ENCODE measurements around the gene CARD10.
"Not testable (repeated sequence)": the region's sequence is repeated elsewhere in the genome, so short reads cannot be mapped to it uniquely, and the experiment has no call there.

CARD10 gene

DNA sequence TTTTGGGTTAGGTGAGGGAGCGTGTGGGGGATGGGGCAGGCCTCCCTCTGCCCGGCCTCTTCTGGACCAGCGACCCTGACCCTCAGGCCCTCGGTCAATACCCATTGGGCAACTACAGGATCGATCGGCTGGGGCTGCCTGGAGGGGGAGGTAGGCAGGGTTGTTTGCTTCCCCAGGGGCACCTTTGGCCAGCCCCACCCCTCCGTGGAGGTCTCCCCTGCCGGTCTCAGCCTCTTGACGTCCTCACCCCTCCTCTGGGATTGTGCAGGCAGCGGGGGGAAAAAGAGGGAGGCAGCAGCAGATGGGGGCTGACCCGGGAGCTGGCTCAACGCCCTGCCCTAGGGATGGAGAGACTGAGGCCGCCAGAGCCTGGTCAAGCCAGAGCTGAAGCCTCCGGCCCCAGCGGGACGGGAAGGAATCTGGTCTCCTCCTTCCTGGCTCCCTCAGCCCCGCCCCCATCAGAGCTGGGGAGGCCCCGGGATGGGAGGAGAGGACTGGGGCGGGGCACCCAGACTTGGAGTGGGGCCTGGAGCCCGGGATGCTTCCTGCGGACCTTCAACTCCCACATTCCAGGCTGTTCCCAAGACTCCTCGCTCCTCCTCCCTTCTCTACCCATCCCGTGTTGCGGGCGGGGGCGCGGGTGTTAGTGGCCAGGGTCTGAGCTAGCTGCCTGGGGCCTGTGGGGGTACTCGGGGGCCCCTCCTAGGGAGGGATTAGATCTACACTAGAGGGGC is 26.7 kb upstream of the CARD10 start:
- TF ChIP-seq, protein P1, sequence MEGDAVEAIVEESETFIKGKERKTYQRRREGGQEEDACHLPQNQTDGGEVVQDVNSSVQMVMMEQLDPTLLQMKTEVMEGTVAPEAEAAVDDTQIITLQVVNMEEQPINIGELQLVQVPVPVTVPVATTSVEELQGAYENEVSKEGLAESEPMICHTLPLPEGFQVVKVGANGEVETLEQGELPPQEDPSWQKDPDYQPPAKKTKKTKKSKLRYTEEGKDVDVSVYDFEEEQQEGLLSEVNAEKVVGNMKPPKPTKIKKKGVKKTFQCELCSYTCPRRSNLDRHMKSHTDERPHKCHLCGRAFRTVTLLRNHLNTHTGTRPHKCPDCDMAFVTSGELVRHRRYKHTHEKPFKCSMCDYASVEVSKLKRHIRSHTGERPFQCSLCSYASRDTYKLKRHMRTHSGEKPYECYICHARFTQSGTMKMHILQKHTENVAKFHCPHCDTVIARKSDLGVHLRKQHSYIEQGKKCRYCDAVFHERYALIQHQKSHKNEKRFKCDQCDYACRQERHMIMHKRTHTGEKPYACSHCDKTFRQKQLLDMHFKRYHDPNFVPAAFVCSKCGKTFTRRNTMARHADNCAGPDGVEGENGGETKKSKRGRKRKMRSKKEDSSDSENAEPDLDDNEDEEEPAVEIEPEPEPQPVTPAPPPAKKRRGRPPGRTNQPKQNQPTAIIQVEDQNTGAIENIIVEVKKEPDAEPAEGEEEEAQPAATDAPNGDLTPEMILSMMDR (conservative IDR thresholded peaks at IDR 0.05; ENCODE audit: control insufficient read depth, insufficient read depth, low read depth, low read length), result no peak
- H3K4me3 ChIP-seq (ENCODE audit: control insufficient read depth, low read depth, low read length), result peak overlapping the region; percentile 17
- peak; percentile 94 for DNase-seq (ENCODE audit: low read depth)

DNA sequence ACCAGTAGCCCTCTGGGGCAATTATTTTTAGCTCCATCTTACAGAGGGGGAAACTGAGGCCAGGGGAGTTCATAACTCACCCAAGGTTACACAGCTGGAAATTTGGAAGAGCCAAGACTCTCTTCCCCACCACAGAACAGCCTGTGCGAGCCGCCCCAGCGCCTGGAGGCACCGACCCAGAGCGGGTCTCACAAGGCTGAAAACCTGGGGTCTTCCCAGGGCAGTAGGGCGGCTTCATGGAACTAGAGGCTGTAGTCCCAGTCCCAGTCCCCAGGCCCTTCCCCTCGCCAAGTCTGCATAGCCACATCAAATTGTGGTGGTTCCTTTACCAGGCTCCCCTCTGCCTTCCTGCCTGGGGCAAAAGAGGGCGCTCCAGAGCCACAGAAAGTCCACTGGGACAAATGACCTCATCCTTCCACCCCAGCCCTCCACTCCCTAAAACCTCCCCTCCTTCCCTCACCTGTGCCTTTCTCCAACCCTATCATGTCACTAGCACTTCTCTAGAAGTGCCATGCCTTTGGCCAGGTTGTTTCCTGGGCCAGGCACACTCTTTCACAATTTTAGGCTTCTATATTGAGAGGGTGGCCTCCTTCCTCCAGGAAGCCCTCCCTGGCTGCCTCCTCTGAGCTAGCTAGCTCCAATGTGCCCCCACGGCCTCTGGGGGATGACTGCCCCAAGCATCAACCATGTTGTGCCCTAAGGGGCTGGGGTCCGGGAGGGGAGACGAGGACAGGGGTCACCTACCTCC is 25.9 kb upstream of the CARD10 start:
- H3K4me3 ChIP-seq (ENCODE audit: control insufficient read depth, low read depth, low read length), result peak overlapping the region; percentile 17
- TF ChIP-seq, protein P1 (conservative IDR thresholded peaks at IDR 0.05; ENCODE audit: control insufficient read depth, insufficient read depth, low read depth, low read length), result peak; percentile 92
- peak; percentile 66 for DNase-seq (ENCODE audit: low read depth)

DNA sequence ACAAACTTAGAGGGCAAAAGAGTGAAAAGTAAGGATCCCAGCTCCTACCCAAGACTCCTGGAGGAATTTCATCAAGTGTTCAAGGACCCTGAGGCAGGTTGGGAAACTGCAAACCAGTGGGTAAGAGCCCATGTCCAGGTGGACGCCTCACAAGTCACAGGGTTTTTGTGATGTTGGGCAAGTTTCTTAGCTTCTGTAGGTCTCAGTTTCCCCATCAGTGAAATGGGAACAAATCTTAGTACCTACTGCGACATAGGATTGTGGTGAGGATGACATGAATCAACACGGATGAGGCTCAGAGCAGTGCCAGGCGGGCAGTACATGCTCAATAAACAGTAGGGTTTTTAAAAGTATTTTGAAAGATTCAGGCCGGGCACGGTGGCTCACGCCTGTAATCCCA is 23.7 kb upstream of the CARD10 start:
- TF ChIP-seq, protein P1 (conservative IDR thresholded peaks at IDR 0.05; ENCODE audit: control insufficient read depth, insufficient read depth, low read depth, low read length), result no peak
- H3K4me3 ChIP-seq (ENCODE audit: control insufficient read depth, low read depth, low read length), result no peak overlapping the region
- no peak for DNase-seq (ENCODE audit: low read depth)

DNA sequence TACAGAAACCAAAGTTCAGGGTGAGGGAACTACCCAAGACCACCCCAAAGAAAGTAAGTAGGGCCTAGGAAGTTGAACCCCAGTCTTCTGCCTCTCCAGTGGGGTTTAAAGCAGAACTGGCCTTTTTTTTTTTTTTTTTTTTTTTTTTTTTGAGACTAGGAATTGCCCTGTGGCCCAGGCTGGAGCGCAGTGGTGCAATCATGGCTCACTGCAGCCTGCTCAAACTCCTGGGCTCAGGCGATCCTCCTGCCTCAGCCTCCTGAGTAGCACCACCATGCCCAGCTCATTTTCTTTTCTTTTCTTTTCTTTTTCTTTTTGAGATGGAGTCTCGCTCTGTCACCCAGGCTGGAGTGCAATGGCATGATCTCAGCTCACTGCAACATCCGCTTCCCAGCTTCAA is 23.2 kb upstream of the CARD10 start:
- not testable (repeated sequence) for DNase-seq (ENCODE audit: low read depth); H3K4me3 ChIP-seq (ENCODE audit: control insufficient read depth, low read depth, low read length)

DNA sequence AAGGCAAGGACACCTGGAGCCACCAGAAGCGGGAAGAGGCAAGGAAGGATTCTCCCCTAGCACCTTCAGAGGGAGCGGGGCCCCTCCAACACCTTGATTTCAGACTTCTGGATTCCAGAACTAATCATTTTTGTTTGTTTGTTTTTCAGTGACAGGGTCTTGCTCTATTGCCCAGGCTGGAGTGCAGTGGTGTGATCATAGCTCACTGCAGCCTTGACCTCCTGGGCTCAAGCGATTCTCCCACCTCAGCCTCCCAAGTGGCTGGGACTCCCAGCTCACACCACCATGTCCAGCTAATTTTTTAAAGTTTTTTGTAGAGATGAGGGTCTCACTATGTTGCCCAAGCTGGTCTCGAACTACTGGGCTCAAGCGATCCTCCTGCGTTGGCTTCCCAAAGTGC is 20.6 kb upstream of the CARD10 start:
- DNase-seq (ENCODE audit: low read depth); H3K4me3 ChIP-seq (ENCODE audit: control insufficient read depth, low read depth, low read length): not testable (repeated sequence)

DNA sequence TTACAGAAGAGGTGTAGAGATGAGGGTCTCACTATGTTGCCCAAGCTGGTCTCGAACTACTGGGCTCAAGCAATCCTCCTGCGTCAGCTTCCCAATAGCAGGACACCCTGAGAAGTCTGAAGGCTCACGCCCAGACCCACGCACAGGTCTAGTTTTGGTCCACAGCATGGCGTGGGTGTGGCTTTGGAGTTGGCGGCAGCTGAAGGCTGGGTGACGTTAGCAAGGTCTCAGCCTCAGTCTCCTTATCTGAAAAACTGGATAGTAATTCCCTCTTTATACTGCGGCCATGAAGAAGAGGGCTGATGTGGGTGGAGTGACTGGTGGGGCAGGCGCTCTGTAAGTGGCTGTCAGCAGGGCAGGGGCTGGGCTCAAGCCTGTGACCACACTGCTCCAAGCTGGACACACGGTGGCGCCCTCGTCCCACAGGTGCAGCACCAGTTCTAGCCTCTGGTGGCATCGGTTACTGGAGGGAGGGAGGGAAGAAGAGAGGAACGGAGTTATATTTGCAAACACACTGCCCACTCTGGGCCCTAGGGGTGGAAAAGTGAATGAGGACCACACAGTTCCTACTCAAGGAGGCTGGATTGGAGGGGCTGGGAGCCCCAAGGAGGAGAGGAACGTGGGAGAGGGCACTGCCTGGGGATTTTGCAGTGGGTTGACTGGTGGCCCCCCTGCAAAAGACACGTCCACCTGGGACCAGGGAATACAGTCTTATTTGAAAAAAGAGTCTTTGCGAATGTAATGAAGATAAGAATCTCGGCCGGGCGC is 19.6 kb upstream of the CARD10 start:
- H3K4me3 ChIP-seq (ENCODE audit: control insufficient read depth, low read depth, low read length), result peak overlapping the region; percentile 21
- TF ChIP-seq, protein P1 (conservative IDR thresholded peaks at IDR 0.05; ENCODE audit: control insufficient read depth, insufficient read depth, low read depth, low read length), result peak; percentile 93
- DNase-seq (ENCODE audit: low read depth), result peak; percentile 94

DNA sequence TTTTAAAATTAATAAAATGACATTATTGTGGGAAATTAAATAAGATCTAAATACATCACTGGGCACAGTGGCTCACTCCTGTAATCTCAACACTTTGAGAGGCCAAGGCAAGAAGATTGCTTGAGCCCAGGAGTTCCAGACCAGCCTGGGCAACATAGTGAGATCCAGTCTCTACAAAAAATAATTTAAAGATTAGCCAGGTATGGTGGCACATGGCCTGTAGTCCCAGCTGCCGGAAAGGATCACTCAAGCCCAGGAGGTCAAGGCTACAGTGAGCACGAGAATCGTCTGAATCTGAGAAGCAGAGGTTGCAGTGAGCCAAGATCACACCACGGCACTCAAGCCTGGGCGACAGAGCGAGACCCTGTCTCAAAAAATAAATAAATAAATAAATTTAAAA is 15.9 kb upstream of the CARD10 start:
- TF ChIP-seq, protein P1 (conservative IDR thresholded peaks at IDR 0.05; ENCODE audit: control insufficient read depth, insufficient read depth, low read depth, low read length), result no peak
- H3K4me3 ChIP-seq (ENCODE audit: control insufficient read depth, low read depth, low read length), result no peak overlapping the region

More for the DNA sequence above, 15.9 kb upstream of the CARD10 start:
- no peak for DNase-seq (ENCODE audit: low read depth)
